WTC11 (cell line): ENCODE measurements around the gene GRIK5. TPM values are rescaled to one million over a fixed set of nuclear protein-coding genes. Genes with fewer than 3 reads are reported as not detected.

Experiments used
- ATAC-seq: fragments of 200-7000 bp; cut with Tn5 transposase; 2 replicates; pipeline ENCODE4 v1.10.0; 2021; ENCODE audit warnings: mild to moderate bottlenecking, moderate library complexity
- CTCF ChIA-PET: fragments of 300-600 bp; sonication (Branson Sonifier 250); formaldehyde crosslinking; loops from one replicate; lab custom pipeline; 2021; ENCODE audit warnings: antibody characterized with exemption; lab: Charles Lee
- POLR2A ChIA-PET: fragments of 350-600 bp; sonication (Branson Sonifier 250); formaldehyde crosslinking; loops from one replicate; lab custom pipeline; 2021; ENCODE audit warnings: antibody characterized with exemption; lab: Charles Lee
- DNase-seq: peaks from one replicate; pipeline ENCODE4 v3.0.0; 2021; ENCODE audit warnings: low spot score
- H3K27ac Mint-ChIP-seq: 2 replicates; pipeline ENCODE4 v1.8.0; 2021; ENCODE audit warnings: mixed read lengths
- H3K27me3 Mint-ChIP-seq: 2 replicates; pipeline ENCODE4 v1.8.0; 2021; ENCODE audit warnings: low read depth, mild to moderate bottlenecking, moderate library complexity, mixed read lengths
- H3K36me3 Mint-ChIP-seq: 2 replicates; pipeline ENCODE4 v1.8.0; 2021; ENCODE audit warnings: mixed read lengths
- H3K4me1 Mint-ChIP-seq: 2 replicates; pipeline ENCODE4 v1.8.0; 2022; ENCODE audit warnings: mixed read lengths
- H3K4me3 Mint-ChIP-seq: 2 replicates; pipeline ENCODE4 v1.8.0; 2021; ENCODE audit warnings: mild to moderate bottlenecking, moderate library complexity, mixed read lengths
- H3K9me3 Mint-ChIP-seq: 2 replicates; pipeline ENCODE4 v1.8.0; 2021; ENCODE audit warnings: mixed read lengths
- CREB1 ChIP-seq: sonication (generic); formaldehyde crosslinking; IDR thresholded peaks from 2 replicates; pipeline ENCODE4 v1.8.0; 2023; ENCODE audit warnings: mild to moderate bottlenecking, missing genetic modification reagents
- ESRRA ChIP-seq: sonication (generic); formaldehyde crosslinking; IDR thresholded peaks from 2 replicates; pipeline ENCODE4 v1.8.1; 2022; ENCODE audit warnings: mild to moderate bottlenecking, missing genetic modification reagents, borderline replicate concordance
- ETV6 ChIP-seq: sonication (generic); formaldehyde crosslinking; IDR thresholded peaks from 2 replicates; pipeline ENCODE4 v1.8.1; 2022; ENCODE audit warnings: mild to moderate bottlenecking, missing genetic modification reagents
- FOXK1 ChIP-seq: sonication (generic); formaldehyde crosslinking; IDR thresholded peaks from 2 replicates; pipeline ENCODE4 v1.8.0; 2022; ENCODE audit warnings: mild to moderate bottlenecking, moderate library complexity, missing genetic modification reagents
- FOXP1 ChIP-seq: sonication (generic); formaldehyde crosslinking; IDR thresholded peaks from 2 replicates; pipeline ENCODE4 v1.8.0; 2022; ENCODE audit warnings: missing genetic modification reagents, mild to moderate bottlenecking, moderate library complexity, borderline replicate concordance
- HMGA2 ChIP-seq: fragments of 250-450 bp; sonication (Bioruptor Pico); IDR thresholded peaks from 2 replicates; pipeline ENCODE4 v1.4.0; 2021; ENCODE audit warnings: mild to moderate bottlenecking, moderate library complexity
- JAZF1 ChIP-seq: fragments of 250-450 bp; sonication (Bioruptor Pico); IDR thresholded peaks from 2 replicates; pipeline ENCODE4 v1.9.0; 2021; ENCODE audit warnings: moderate library complexity, mild to moderate bottlenecking, inconsistent platforms
- JUN ChIP-seq: sonication (generic); formaldehyde crosslinking; IDR thresholded peaks from 2 replicates; pipeline ENCODE4 v1.8.0; 2023; ENCODE audit warnings: mild to moderate bottlenecking, missing genetic modification reagents
- MLX ChIP-seq: sonication (generic); formaldehyde crosslinking; IDR thresholded peaks from 2 replicates; pipeline ENCODE4 v1.8.1; 2023; ENCODE audit warnings: mild to moderate bottlenecking, missing genetic modification reagents, moderate library complexity
- NFATC4 ChIP-seq: fragments of 250-450 bp; sonication (Bioruptor Pico); IDR thresholded peaks from 2 replicates; pipeline ENCODE4 v1.9.0; 2021; ENCODE audit warnings: mild to moderate bottlenecking
- NR1H2 ChIP-seq: sonication (generic); formaldehyde crosslinking; IDR thresholded peaks from 2 replicates; pipeline ENCODE4 v1.9.0; 2021; ENCODE audit warnings: mild to moderate bottlenecking, moderate library complexity, missing genetic modification reagents
- NR2C2 ChIP-seq: sonication (generic); formaldehyde crosslinking; IDR thresholded peaks from 2 replicates; pipeline ENCODE4 v1.8.0; 2022; ENCODE audit warnings: mild to moderate bottlenecking, missing genetic modification reagents
- NR3C1 ChIP-seq: sonication (generic); formaldehyde crosslinking; conservative IDR thresholded peaks from 2 replicates; pipeline ENCODE4 v1.8.1; 2023; ENCODE audit warnings: low read depth, mild to moderate bottlenecking, missing genetic modification reagents
- OVOL2 ChIP-seq: fragments of 250-450 bp; sonication (Bioruptor Pico); IDR thresholded peaks from 2 replicates; pipeline ENCODE4 v1.9.0; 2021; ENCODE audit warnings: mild to moderate bottlenecking, borderline replicate concordance
- RELA ChIP-seq: sonication (generic); formaldehyde crosslinking; IDR thresholded peaks from 2 replicates; pipeline ENCODE4 v1.8.1; 2022; ENCODE audit warnings: missing genetic modification reagents, mild to moderate bottlenecking, borderline replicate concordance
- SMAD3 ChIP-seq: sonication (generic); formaldehyde crosslinking; IDR thresholded peaks from 2 replicates; pipeline ENCODE4 v1.8.0; 2022; ENCODE audit warnings: missing genetic modification reagents, mild to moderate bottlenecking, borderline replicate concordance
- SMAD4 ChIP-seq: sonication (generic); formaldehyde crosslinking; IDR thresholded peaks from 2 replicates; pipeline ENCODE4 v1.8.0; 2022; ENCODE audit warnings: mild to moderate bottlenecking, missing genetic modification reagents
- TCF7 ChIP-seq: sonication (generic); formaldehyde crosslinking; IDR thresholded peaks from 2 replicates; pipeline ENCODE4 v1.8.0; 2022; ENCODE audit warnings: mild to moderate bottlenecking, low read depth, missing genetic modification reagents, moderate library complexity
- TEAD4 ChIP-seq: sonication (generic); formaldehyde crosslinking; IDR thresholded peaks from 2 replicates; pipeline ENCODE4 v1.8.0; 2022; ENCODE audit warnings: mild to moderate bottlenecking, missing genetic modification reagents
- USF1 ChIP-seq: sonication (generic); formaldehyde crosslinking; IDR thresholded peaks from 2 replicates; pipeline ENCODE4 v1.8.0; 2022; ENCODE audit warnings: mild to moderate bottlenecking, missing genetic modification reagents
- ZBTB21 ChIP-seq: sonication (generic); formaldehyde crosslinking; IDR thresholded peaks from 2 replicates; pipeline ENCODE4 v1.8.1; 2023; ENCODE audit warnings: mild to moderate bottlenecking, missing genetic modification reagents, borderline replicate concordance
- ZNF423 ChIP-seq: fragments of 250-450 bp; sonication (Bioruptor Pico); IDR thresholded peaks from 2 replicates; pipeline ENCODE4 v2.1.2; 2022; ENCODE audit warnings: mild to moderate bottlenecking, moderate library complexity
- total RNA-seq: library from RNA; stranded (reverse); gene quantifications from 3 replicates; pipeline ENCODE4 v1.2.3, GENCODE V29; 2021
- TF ChIP-seq, protein P1 (sequence below): sonication (generic); formaldehyde crosslinking; IDR thresholded peaks from 2 replicates; pipeline ENCODE4 v1.8.1; 2023; ENCODE audit warnings: mild to moderate bottlenecking, missing genetic modification reagents, moderate library complexity
- TF ChIP-seq, protein P2 (sequence below): sonication (generic); formaldehyde crosslinking; IDR thresholded peaks from 2 replicates; pipeline ENCODE4 v1.8.1; 2023; ENCODE audit warnings: mild to moderate bottlenecking, missing genetic modification reagents
- TF ChIP-seq, protein P3 (sequence below): sonication (generic); formaldehyde crosslinking; IDR thresholded peaks from 2 replicates; pipeline ENCODE4 v1.8.1; 2022; ENCODE audit warnings: mild to moderate bottlenecking, moderate library complexity, missing genetic modification reagents
- TF ChIP-seq, protein P4 (sequence below): fragments of 200-600 bp; IDR thresholded peaks from 2 replicates; pipeline ENCODE4 v1.8.0; 2022; ENCODE audit warnings: antibody characterized with exemption
- TF ChIP-seq, protein P5 (sequence below): sonication (generic); formaldehyde crosslinking; IDR thresholded peaks from 2 replicates; pipeline ENCODE4 v1.8.1; 2022; ENCODE audit warnings: low read depth, missing genetic modification reagents, borderline replicate concordance
- TF ChIP-seq, protein P6 (sequence below): sonication (generic); formaldehyde crosslinking; IDR thresholded peaks from 2 replicates; pipeline ENCODE4 v1.8.0; 2022; ENCODE audit warnings: mild to moderate bottlenecking, missing genetic modification reagents

Gene GRIK5
- total RNA-seq, 1 experiment from 2014 or later = 52.3 TPM

DNA sequence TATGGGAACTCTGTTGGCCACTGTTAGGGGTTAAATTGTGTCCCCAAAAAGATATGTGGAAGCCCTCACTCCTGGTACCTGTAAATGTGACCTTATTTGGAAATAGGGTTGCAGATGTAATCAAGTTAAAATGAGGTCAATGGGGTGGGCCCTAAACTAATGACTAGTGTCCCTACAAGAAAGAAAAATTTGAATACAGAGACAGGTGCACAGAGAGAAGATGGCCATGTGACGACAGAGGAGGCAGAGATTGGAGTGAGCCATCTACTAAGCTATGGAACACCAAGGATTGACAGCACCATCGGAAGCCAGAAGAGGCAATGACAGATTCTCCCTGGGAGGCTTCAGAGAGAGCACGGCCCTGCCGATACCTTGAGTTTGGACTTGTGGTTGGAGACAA lies 45.7 kb upstream of the GRIK5 start:
- H3K27me3 Mint-ChIP-seq = peaks cover 4% of the 10 kb centered on the region
- CTCF ChIA-PET = interaction anchor here (1.0 to 4.5 kb wide), 5 partner anchors 17 to 128 kb away, joined by 3 to 52 read pairs (median 5); partner anchors contain the start of genes POU2F2 and ZNF574
- no peaks in the 10 kb centered on the region for H3K36me3 Mint-ChIP-seq
- H3K4me3 Mint-ChIP-seq = no peak overlapping the region
- ATAC-seq (no peak), DNase-seq (no peak)
- no peaks in the 10 kb centered on the region for H3K9me3 Mint-ChIP-seq
- H3K27ac Mint-ChIP-seq = no peak overlapping the region
- TF ChIP-seq TCF7 (no peak), HMGA2 (CRISPR knock-in tag) (no peak), FOXP1 (CRISPR knock-in tag) (no peak), JAZF1 (CRISPR knock-in tag) (no peak), NR3C1 (CRISPR knock-in tag) (no peak), CREB1 (no peak), FOXK1 (CRISPR knock-in tag) (no peak), ETV6 (no peak)
- TF ChIP-seq, protein P1, sequence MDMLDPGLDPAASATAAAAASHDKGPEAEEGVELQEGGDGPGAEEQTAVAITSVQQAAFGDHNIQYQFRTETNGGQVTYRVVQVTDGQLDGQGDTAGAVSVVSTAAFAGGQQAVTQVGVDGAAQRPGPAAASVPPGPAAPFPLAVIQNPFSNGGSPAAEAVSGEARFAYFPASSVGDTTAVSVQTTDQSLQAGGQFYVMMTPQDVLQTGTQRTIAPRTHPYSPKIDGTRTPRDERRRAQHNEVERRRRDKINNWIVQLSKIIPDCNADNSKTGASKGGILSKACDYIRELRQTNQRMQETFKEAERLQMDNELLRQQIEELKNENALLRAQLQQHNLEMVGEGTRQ (CRISPR knock-in tag) = no peak
- TF ChIP-seq, protein P2, sequence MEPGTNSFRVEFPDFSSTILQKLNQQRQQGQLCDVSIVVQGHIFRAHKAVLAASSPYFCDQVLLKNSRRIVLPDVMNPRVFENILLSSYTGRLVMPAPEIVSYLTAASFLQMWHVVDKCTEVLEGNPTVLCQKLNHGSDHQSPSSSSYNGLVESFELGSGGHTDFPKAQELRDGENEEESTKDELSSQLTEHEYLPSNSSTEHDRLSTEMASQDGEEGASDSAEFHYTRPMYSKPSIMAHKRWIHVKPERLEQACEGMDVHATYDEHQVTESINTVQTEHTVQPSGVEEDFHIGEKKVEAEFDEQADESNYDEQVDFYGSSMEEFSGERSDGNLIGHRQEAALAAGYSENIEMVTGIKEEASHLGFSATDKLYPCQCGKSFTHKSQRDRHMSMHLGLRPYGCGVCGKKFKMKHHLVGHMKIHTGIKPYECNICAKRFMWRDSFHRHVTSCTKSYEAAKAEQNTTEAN (CRISPR knock-in tag) = no peak
- TF ChIP-seq, all 79 proteins: peak for 0
- POLR2A ChIA-PET = no interaction called here
- peaks cover 13% of the 10 kb centered on the region for H3K4me1 Mint-ChIP-seq

- no peak overlapping the region for H3K4me3 Mint-ChIP-seq
- TF ChIP-seq JUN (CRISPR knock-in tag) = no peak
- TF ChIP-seq, protein P3, sequence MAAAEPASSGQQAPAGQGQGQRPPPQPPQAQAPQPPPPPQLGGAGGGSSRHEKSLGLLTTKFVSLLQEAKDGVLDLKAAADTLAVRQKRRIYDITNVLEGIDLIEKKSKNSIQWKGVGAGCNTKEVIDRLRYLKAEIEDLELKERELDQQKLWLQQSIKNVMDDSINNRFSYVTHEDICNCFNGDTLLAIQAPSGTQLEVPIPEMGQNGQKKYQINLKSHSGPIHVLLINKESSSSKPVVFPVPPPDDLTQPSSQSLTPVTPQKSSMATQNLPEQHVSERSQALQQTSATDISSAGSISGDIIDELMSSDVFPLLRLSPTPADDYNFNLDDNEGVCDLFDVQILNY = no peak
- no peak for TF ChIP-seq RELA (CRISPR knock-in tag)
- TF ChIP-seq, protein P4, sequence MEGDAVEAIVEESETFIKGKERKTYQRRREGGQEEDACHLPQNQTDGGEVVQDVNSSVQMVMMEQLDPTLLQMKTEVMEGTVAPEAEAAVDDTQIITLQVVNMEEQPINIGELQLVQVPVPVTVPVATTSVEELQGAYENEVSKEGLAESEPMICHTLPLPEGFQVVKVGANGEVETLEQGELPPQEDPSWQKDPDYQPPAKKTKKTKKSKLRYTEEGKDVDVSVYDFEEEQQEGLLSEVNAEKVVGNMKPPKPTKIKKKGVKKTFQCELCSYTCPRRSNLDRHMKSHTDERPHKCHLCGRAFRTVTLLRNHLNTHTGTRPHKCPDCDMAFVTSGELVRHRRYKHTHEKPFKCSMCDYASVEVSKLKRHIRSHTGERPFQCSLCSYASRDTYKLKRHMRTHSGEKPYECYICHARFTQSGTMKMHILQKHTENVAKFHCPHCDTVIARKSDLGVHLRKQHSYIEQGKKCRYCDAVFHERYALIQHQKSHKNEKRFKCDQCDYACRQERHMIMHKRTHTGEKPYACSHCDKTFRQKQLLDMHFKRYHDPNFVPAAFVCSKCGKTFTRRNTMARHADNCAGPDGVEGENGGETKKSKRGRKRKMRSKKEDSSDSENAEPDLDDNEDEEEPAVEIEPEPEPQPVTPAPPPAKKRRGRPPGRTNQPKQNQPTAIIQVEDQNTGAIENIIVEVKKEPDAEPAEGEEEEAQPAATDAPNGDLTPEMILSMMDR = no peak
- TF ChIP-seq, protein P5, sequence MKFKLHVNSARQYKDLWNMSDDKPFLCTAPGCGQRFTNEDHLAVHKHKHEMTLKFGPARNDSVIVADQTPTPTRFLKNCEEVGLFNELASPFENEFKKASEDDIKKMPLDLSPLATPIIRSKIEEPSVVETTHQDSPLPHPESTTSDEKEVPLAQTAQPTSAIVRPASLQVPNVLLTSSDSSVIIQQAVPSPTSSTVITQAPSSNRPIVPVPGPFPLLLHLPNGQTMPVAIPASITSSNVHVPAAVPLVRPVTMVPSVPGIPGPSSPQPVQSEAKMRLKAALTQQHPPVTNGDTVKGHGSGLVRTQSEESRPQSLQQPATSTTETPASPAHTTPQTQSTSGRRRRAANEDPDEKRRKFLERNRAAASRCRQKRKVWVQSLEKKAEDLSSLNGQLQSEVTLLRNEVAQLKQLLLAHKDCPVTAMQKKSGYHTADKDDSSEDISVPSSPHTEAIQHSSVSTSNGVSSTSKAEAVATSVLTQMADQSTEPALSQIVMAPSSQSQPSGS (CRISPR knock-in tag) = no peak
- TF ChIP-seq SMAD4 (CRISPR knock-in tag) = no peak
- no peak for TF ChIP-seq ESRRA (CRISPR knock-in tag)
- no peak for TF ChIP-seq NR2C2 (CRISPR knock-in tag)
- no peak for TF ChIP-seq SMAD3 (CRISPR knock-in tag)
- no peak for TF ChIP-seq NR3C1 (CRISPR knock-in tag)
- TF ChIP-seq ZNF423 (CRISPR knock-in tag) = no peak
- TF ChIP-seq MLX = no peak
- TF ChIP-seq USF1 (CRISPR knock-in tag) = no peak
- TF ChIP-seq, protein P6, sequence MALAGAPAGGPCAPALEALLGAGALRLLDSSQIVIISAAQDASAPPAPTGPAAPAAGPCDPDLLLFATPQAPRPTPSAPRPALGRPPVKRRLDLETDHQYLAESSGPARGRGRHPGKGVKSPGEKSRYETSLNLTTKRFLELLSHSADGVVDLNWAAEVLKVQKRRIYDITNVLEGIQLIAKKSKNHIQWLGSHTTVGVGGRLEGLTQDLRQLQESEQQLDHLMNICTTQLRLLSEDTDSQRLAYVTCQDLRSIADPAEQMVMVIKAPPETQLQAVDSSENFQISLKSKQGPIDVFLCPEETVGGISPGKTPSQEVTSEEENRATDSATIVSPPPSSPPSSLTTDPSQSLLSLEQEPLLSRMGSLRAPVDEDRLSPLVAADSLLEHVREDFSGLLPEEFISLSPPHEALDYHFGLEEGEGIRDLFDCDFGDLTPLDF = no peak
- no peak for TF ChIP-seq ZBTB21 (CRISPR knock-in tag)
- no peak for TF ChIP-seq NFATC4 (CRISPR knock-in tag)
- no peak for TF ChIP-seq TEAD4 (CRISPR knock-in tag)
- TF ChIP-seq OVOL2 = no peak
- TF ChIP-seq NR1H2 = no peak
- TF ChIP-seq, all 79 proteins: peak for 0
- Mint-ChIP-seq H3K27ac (no peak overlapping the region), H3K4me1 (peaks cover 12% of the 10 kb centered on the region), H3K9me3 (no peaks in the 10 kb centered on the region), H3K27me3 (peaks cover 4% of the 10 kb centered on the region), H3K36me3 (no peaks in the 10 kb centered on the region)
- ATAC-seq = no peak
- ChIA-PET CTCF (interaction anchor here (1.0 to 4.5 kb wide), 10 partner anchors 13 to 128 kb away, joined by 3 to 52 read pairs (median 8); partner anchors contain the start of genes POU2F2 and ZNF574), POLR2A (no interaction called here)
- DNase-seq = no peak
Observed at GRCh38 chr19:42115219-42115618, 45.2 kb upstream of the GRIK5 start.
